NCI-H187 treated with DMSO at 0.1 percent for 48 hours (cell line): Measurements from ENCODE around the gene ZNF276.
"Not testable (repeated sequence)": the region's sequence is repeated elsewhere in the genome, so short reads cannot be mapped to it uniquely, and the experiment has no call there.

Experiments
- DNase-seq: peaks from one replicate; lab custom pipeline; 2025; lab: John Stamatoyannopoulos, UW

The ZNF276 gene, protein sequence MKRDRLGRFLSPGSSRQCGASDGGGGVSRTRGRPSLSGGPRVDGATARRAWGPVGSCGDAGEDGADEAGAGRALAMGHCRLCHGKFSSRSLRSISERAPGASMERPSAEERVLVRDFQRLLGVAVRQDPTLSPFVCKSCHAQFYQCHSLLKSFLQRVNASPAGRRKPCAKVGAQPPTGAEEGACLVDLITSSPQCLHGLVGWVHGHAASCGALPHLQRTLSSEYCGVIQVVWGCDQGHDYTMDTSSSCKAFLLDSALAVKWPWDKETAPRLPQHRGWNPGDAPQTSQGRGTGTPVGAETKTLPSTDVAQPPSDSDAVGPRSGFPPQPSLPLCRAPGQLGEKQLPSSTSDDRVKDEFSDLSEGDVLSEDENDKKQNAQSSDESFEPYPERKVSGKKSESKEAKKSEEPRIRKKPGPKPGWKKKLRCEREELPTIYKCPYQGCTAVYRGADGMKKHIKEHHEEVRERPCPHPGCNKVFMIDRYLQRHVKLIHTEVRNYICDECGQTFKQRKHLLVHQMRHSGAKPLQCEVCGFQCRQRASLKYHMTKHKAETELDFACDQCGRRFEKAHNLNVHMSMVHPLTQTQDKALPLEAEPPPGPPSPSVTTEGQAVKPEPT

GRCh38 chr16:89720813-89721545, at the start of gene ZNF276, which contains the start of gene VPS9D1:
TSS of gene ZNF276 (plus strand) at chr16:89721537. CDS start at chr16:89721641, 104 bp downstream.
TSS of gene VPS9D1 (minus strand) at chr16:89720898. CDS start at chr16:89720861, 37 bp downstream.
- no peak for DNase-seq

- not testable (repeated sequence) for DNase-seq
Measured at GRCh38 chr16:89671565-89671964, 49.8 kb upstream of the ZNF276 start.

DNA sequence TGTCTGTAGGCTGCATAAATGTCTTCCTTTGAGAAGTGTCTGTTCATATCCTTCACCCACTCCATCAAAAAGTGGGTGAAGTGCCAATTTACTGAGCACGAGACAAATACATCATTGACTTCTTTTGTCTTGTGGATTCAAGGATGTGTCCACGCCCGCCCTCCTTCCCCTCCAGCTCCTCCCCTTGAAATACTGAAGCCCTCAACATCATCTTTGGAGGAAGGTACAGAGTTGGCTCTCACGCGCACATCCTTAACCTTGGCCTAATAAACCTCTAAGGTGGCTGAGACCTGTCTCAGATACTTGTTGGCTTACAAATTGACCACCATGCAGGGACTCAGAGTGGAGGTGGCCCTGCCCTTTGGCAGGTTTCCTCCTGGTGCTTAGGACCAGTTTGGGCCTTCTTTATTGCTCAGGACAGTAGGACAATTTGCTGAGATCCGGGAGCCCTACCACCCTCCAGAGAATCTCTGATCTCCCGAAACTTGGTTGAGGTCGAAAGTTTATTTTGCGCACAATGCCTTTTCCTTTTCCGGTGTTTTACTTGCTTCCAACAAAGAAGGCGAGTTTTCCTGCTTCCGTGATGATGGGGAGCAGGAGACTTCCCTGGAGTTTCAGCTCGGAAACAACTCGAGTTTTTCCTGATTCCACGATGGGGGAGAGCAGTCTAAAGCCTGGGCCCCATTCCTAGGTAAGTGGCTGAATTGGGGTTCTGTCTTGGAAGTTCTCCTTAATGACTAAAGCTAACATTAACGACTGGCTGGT, 49.0 kb upstream of the ZNF276 start:
- no peak for DNase-seq

DNA sequence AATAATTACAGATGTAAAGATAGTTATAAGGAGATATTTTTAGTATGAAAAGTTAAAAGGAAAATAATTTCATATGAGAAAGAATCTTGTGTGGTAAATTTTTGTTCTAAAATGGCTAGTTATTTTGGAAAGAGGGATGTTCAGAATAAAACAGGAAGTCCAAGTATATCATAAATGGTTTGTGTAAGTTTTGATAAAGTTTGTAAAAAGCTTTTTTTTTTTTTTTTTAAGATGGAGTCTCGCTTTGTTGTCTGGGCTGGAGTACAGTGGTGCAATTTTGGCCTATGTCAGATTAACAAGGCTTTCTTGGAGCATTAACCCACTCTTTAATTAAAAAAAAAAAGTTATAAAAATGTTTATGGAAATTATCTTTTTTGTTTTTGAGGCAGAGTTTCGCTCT, 43.1 kb upstream of the ZNF276 start:
- no peak for DNase-seq

DNA sequence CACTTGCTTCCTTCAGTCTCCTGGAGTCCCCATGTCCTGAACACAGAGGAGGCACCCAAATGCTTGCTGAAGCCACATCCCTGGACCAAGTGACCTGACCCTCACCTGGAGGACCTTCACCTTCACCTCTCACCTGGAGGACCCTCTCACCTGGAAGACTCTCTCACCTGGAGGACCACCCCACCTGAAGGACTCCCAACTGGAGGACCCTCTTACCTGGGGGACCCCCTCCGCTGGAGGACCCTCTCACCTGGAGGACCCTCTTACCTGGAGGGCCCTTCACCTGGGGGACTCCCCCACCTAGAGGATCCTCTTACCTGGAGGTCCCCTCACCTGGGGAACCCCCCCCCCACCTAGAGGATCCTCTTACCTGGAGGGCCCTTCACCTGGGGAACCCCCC, 35.4 kb upstream of the ZNF276 start:
- no peak for DNase-seq

- no peak for DNase-seq
Measured at GRCh38 chr16:89686520-89687091, 34.7 kb upstream of the ZNF276 start, which contains the start of gene CDK10. TSS of gene CDK10 (plus strand) at chr16:89686689. CDS start at chr16:89686711, 22 bp downstream.

GRCh38 chr16:89687092-89687940, 34.0 kb upstream of the ZNF276 start:
- no peak for DNase-seq

- DNase-seq = no peak
Measured at GRCh38 chr16:89688395-89688794, 32.9 kb upstream of the ZNF276 start.

- no peak for DNase-seq
Measured at GRCh38 chr16:89689142-89689541, 32.2 kb upstream of the ZNF276 start.

GRCh38 chr16:89689621-89690020, 31.7 kb upstream of the ZNF276 start:
- not testable (repeated sequence) for DNase-seq

DNA sequence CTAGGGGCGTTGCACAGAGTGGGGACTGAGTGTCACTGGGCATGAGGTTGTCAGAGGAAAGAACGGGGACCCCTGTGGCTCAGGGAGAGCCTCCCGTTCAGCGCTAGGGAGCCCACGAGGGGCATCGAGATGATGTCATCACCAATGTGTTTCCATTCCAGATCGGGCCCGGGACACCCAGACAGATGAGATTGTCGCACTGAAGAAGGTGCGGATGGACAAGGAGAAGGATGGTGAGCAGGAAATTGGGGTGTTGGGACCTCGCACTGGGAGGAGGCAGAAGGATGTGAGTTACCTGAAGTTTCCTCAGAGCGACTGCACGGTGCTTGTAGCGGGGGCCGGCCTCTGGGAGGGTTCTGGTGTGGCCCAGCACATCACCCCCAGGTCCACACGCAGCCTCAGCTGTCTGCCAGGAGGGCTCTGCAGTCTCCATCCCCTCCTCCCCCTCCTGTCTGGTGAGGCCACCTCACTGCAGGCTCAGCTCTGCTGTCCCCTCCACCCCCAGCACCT, 30.9 kb upstream of the ZNF276 start:
- DNase-seq = no peak

- no peak for DNase-seq
Measured at GRCh38 chr16:89691231-89691985, 29.9 kb upstream of the ZNF276 start.

DNA sequence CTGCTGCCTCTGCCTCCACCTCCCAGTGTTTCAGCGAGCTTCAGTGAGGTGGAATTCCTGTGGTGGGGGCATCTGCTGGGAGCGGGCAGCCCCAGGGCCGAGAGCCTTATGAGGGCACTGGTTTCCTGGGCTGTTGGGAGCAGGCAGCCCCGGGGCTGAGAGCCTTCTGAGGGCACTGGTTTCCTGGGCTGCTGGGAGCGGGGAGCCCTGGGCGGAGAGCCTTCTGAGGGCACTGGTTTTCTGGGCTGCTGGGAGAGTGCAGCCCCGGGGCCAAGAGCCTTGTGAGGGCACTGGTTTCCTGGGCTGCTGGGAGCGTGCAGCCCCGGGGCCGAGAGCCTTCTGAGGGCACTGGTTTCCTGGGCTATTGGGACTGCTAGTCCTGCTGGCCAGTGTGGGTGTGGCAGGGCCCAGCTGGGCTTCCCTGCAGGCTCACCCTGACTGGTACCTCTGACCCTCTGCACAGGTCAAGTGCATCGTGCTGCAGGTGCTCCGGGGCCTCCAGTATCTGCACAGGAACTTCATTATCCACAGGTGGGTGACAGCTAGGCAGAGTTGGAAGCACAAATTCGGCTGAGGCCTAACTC, 29.3 kb upstream of the ZNF276 start:
- no peak for DNase-seq

GRCh38 chr16:89693289-89693731, 28.0 kb upstream of the ZNF276 start:
- no peak for DNase-seq

- DNase-seq = no peak
Measured at GRCh38 chr16:89693931-89694783, 27.2 kb upstream of the ZNF276 start.

- not testable (repeated sequence) for DNase-seq
Measured at GRCh38 chr16:89694784-89695085, 26.6 kb upstream of the ZNF276 start.

- DNase-seq = no peak
Measured at GRCh38 chr16:89695086-89695874, 26.1 kb upstream of the ZNF276 start.
